DMS114 treated with DMSO at 0.1 percent for 48 hours (cell line): Measurements from ENCODE around the gene COA1.
"Not testable (repeated sequence)": the region's sequence is repeated elsewhere in the genome, so short reads cannot be mapped to it uniquely, and the experiment has no call there.

Experiments used
- DNase-seq: peaks from one replicate; lab custom pipeline; 2025; ENCODE audit not compliant: unreplicated experiment; lab: John Stamatoyannopoulos, UW

The COA1 gene

GRCh38 chr7:43637114-43637806 is 92.1 kb downstream of the COA1 start:
- no peak for DNase-seq

GRCh38 chr7:43636093-43636492 is 93.2 kb downstream of the COA1 start:
- no peak for DNase-seq

GRCh38 chr7:43634384-43634783 is 94.9 kb downstream of the COA1 start:
- DNase-seq: no peak

- DNase-seq: no peak
These were observed 96.6 kb downstream of the COA1 start for GRCh38 chr7:43632746-43633145.

DNA sequence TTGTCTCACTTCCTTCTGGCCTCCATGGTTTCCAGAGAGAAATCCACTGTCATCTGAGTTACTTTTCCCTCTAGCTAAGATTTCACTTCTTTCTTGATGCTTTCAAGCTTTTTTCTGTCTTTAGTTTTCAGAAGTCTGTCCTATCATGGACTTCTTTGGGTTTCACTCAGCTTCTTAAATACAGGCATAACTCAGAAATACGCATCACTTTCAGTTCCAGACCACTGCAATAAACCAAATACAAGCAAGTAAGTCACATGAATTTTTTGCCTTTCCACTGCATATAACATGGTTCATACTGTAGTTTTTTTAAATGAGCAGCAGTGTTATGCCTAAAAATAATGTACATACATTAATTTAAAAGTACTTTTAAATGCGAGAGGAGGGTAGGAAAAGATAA is 97.8 kb downstream of the COA1 start:
- no peak for DNase-seq

GRCh38 chr7:43630482-43630881 is 98.8 kb downstream of the COA1 start:
- DNase-seq: no peak

GRCh38 chr7:43629857-43630256 is 99.5 kb downstream of the COA1 start:
- no peak for DNase-seq

DNA sequence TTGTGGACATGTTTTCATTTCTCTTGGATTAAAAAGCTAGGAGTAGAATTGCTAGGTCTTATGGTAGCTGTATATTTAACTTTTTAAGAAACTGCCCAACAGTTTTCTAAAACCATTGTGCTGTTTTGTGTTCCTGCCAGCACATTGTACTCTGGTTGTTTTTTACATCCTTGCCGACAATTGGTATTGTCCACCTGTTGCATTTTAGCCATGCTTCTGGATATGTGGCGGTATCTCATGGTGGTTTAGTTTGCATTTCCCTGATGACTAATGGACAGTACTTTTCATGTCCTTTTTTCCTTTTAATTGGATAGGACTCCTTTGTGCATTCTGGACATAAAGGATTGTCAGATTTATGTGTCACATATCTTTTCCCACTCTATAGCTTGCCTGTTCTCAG is 100.9 kb downstream of the COA1 start:
- no peak for DNase-seq

DNA sequence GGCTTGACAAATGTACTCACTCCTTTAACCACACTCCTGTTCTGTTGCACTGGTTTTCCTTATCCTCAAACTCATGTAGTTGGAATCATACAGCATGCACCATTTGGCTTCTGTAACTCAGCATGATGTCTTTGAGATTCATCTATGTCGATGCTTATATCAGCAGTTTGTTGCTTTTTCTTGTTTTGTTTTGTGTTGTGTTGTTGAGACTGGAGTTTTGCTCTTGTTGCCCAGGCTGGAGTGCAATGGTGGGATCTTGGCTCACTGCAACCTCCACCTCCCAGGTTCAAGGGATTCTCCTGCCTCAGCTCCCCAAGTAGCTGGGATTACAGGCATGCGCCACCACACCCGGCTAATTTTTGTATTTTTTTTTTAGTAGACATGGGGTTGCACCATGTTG is 101.5 kb downstream of the COA1 start:
- DNase-seq: not testable (repeated sequence)

- DNase-seq: no peak
These were observed 102.6 kb downstream of the COA1 start for GRCh38 chr7:43626695-43627094.

DNA sequence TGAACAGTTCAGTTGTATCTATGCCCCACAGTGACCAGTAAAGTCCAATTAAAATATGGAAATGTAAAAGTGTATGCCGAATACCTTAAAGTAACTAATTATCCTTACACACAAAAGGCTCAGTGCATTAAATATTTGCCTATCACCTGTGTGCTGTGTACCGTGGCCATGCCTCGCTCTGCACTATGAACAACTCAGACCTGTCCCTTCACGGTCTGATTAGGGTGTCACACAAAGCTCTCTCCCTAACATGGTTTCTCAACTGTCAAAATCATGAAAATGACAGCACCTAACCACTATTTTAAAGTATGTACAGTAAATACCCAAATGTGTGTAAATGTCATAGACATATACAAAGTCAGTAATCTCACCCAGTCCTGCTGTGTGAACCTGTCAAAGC is 103.3 kb downstream of the COA1 start:
- no peak for DNase-seq

- no peak for DNase-seq
These were observed 103.9 kb downstream of the COA1 start for GRCh38 chr7:43625453-43625852.

- DNase-seq: no peak
These were observed 105.2 kb downstream of the COA1 start for GRCh38 chr7:43624156-43624555.

DNA sequence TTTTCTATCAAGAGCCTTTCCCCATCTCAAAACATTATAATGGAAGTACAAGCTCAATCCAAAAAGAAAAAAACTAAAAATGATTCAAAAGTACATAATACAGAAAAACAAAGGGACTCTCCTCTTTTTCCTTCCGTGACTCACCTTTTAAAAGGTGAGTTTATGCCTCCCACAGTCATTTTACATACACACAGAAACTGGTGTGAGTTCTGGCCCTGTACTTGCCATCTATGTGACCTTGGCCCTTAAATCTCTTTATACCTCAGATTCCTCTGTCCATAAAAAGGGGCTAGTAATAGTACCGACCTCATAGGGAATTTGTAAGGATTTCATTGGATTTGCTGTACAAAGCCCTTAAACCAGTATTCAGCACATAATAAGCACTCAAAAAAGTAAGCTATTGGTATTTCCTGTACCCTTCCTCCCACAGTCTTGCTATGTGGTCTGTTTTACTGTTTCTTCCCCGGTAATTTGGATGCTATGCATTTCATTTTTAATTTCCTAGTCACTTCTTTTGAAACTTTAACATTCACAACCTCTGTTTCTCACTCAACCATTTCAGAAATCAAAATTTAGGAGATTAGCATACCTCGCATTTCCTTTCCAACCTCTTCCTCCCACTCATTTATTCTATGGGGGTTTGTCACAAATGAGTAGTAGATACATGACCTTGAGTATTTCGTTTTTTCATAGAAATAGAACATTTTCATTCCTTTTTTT is 107.4 kb downstream of the COA1 start:
- no peak for DNase-seq

GRCh38 chr7:43619213-43620012 is 109.9 kb downstream of the COA1 start:
- DNase-seq: no peak

DNA sequence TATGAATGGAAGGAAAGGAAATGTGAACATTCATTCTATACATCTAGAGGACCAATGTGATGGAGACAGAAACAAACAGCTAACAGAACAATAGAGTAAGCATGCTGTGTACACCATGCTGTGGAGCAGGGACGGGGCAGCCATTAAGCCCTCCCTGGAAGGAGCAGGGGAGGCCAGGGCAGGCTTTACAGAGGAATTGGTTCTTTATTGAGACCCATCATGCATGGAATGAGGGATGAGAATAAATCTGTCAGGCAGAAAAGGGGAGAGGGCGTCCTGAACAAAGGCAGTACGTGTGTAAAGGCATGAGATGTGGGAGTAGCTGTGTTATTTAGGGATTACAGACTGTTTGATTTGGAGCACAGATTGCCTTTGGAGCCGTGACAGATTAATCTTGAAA is 111.2 kb downstream of the COA1 start:
- DNase-seq: no peak

DNA sequence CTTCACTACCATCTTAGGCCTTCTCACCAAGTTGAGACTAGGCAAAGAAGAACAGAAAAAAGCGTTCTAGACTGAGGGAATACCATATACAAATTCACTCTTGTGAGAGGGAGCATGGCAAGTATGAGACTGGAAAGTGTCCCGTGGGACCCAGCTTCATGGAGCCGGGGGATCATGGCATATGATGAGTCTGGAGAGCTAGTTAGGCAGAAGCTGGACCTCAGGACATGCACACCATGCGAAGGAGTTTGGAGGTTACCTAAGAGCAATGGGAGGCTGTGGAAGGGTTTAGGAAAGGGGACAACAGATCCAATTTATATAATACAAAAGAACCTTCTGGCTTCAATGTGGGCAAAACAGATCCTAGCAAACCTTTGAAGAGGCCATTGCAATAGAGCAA is 112.3 kb downstream of the COA1 start:
- DNase-seq: no peak

DNA sequence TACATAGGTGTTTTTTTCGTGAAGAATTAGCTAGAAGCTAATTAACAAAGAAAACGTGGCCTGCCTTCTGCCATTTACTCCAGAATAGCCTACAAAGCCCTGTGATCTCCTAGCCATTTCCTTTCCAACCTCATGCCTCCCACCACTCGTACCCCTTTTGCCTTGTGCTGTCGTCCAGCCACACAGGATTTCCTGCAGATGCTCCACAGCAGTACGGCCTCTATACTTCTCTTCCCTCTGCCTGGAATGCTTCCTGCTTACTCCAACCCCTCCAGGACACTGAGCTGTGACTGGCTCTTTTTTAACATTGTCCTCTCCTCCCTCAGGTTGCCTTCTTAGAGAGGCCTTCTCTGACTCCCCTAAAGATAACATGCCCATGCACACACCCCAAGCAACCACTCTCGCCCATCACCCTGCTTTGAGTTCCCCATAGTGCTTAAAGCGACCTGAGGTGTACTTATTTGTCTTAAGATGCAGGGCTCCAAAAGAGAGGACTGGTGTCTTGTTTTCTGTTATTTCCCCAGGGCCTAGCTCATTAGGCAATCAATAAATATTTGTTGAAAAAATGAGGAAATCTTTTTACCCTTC is 113.7 kb downstream of the COA1 start:
- DNase-seq: no peak

DNA sequence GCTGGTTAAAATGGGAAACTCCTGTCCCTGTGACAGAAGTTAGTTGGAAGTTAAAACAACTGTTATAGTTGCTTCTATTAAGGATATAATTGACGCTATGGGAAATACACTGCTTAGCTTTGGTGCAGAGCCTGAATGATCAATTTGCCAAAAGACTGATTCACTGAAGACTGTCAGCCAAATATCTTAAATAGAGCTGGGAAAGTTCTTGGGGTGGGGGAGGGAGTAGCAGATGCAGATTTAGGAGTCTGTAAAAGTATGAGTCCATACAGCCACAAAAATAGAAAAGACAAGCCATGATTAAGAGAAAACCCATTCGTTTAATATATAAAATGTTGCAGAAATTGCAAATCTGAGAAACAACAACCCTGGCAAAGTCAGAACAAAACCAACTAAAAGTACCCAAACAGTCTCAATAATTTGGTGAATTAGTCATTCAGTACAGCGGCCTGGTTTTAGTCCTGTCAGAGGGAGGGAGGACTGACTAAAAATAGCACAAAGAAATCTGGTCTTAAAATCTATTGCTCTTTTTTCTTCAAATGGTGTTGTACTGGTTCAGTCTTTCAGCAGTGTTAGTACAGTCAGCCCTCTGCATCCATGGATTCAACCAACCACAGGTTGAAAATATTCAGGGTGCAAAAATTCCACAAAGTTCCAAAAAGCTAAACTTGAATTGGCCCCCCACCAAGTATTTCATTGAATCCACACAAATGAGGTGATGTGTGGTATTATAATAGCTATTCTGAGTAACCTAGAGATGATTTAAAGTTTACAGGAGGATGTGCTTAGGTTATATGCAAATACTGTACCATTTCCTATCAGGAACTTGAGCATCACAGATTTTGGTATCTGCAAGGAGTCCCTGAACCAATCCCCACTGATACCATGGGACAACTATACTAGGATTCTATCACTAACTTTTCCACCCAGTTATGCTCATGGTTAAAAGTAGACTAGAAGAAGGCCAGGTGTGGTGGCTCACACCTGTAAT is 116.4 kb downstream of the COA1 start:
- DNase-seq: no peak

GRCh38 chr7:43612128-43612527 is 117.2 kb downstream of the COA1 start:
- DNase-seq: no peak
